ENCODE measurements around the gene OTOP2.

The OTOP2 gene

DNA sequence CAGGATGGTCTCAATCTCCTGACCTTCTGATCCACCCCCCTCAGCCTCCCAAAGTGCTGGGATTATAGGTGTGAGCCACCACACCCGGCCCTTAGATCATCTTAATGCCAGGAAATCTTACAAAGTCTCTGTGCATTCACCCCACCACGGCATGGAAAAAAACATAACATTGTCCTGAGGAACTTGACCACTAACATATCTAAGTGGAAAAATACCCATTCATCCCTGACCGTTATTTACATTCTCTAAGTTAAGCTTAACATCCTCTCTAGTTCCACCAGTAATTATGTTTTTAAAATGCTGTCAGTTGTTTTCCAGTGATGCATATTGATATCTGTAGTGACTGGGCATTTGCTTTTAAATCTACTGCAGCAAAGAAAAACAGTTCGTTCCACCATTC lies 51.9 kb downstream of the OTOP2 start:
- no peak for DNase-seq

DNA sequence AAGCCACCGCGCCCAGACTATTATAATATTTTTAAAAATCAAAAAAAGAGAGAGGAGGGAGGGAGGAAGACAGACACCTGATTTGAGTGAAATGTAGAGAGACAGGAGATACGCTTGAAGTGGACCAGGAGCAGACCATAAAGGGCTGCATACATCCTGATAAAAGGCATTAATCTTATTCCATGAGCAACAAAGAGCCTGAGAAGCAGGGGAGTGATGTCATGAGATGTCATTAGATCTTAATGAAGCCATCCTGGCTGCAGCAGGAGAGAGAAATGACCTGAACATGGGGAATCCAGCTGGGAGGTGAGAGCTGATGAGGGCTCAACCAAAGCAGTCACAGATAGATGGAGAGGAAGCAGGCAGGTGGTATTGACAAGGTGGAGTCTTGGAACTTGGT lies 53.7 kb downstream of the OTOP2 start:
- no peak for DNase-seq

DNA sequence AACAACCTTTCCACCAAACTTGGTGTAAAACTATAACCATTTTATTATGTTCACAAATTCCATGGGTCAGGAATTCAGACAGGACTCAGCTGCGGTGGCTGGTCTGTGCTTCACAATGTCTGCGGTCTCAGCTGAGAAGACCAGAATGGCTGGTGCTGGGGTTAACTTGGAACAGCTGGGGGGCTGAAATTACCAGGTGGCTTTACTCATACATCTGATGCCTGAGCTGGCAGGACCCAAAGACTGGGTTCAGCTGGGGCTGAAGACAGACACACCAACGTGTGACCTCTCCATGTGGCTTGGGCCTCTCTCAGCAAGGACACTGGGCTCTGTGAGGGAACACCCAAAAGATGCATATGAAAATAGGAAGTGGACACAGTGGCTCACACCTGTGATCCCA lies 54.2 kb downstream of the OTOP2 start:
- no peak for DNase-seq

DNA sequence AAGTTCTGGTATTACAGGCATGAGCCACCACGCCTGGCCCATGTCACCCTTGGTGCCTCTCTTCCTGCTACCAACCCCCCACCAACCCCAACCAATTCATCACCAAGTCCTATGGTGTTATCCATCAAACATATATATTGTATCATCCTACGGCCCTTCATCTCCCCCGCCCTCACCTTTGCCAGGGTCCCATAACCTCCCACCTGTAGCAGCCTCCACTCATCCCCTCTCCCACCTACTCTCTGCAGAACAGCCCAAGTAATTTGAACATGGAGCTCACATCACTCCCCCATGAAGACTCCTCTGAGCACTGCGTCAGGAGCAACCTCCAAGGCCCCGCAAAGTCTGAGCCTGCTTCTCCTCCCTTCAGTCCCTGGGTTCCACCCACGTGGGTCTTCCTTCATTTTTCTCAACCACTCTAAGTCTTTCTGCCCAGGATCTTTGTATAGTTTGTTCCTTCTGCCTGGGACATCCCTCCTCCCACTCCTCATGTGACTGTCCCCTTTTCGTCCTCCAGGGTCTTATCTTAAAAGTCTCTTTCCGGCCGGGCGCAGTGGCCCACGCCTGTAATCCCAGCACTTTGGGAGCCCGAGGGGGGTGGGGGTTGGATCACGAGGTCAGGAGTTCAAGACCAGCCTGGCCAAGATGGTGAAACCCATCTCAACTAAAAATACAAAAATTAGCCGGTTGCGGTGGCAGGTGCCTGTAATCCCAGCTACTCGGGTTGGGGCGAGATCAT lies 55.5 kb downstream of the OTOP2 start:
- DNase-seq: no peak

DNA sequence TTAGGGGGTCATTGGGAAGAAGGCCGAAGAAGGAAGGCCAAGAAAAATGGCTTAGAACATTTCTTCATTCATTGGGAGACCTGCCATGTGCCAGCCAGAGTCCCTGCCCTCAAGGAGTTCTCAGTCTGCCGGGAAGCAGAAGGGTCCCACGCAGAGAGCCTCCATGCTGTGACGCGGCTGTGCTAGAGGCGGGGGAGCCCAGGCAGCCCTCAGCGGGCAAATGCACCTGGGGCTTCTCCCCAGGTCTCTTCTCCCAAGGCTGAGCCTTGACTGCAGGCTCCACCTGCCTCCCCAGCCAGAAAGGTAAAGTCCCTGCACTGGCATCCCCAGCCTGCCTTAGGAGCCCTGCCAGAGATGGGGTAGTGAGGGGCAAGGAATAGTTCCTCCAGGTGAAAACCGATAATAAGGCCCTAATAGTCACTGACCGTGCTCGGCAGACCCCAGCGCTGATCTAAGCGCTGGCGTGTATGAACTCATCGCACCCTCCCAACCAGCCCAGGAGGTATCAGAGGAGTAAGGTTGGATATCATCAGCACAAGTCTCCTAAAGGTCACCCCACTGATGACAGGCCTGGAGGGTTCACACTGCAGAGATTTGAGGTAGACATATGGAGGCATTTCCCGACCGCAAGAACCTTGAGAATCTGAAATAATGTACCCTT lies 57.4 kb downstream of the OTOP2 start:
- DNase-seq: no peak

DNA sequence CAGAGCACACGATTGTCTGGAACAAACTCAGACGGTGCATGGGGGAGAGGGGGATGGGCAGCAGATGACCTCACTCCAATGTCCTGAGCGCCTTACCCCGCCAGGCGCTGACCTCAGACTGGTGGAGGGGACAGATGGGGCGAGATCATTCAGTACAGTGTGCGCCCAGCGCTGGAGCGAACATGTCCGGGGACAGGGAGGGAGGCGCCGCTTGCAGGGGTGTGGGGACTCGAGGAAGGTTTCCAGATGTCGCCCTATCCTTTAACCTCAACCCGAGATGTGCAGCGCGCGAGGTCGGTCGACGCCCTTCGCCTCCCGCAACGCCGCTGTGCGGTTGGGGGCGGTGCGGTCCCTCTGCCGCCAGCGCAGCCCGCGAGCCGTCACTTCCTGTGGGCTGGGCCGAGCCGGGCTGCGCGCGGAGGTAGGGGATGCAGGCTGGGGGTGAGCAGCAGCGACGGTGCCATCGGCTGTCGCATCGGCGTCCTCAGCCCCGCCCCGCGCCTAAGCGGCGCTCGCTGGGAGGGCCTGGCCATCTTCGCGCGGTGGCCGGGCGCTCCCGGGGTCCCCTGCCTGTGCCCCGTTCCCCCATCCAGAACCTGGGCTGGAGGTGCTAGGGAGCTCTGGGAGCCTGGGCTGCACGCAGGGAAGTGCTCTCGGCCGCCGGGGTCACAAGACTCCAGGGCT lies 58.0 kb downstream of the OTOP2 start:
- DNase-seq: peak; percentile 90 to 93

DNA sequence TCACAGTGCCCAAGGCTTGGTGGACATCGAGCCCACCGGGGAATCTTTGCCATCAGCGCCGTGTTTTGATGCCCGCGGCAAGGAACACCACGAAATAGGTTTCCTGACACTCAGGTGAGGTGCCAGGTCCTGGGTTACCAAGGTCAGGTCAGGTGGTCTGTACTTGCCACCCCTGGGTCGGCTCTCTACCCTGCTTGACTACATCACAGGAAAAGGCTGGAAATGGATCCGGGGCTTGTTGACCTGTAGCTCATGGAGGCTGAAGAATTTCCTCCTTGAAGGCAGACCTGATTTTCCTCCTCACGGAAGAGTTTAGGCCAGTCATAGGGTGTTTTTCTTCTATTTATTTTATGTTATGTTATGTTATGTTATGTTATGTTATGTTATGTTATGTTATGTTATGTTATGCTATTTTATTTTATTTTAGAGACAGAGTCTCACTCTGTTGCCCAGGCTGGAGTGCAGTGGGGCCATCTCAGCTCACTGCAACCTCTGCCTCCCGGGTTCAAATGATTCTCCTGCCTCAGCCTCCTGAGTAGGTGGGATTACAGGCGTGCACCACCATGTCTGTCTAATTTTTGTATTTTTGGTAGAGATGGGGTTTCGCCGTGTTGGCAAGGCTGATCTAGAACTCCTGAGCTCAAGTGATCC lies 58.7 kb downstream of the OTOP2 start:
- peak in 1 of 2 experiments; percentile 57 for DNase-seq

Data from NCI-H524 (cell line).